GM19193 (cell line): ENCODE results near the gene UGT2B7.

Experiments used
- POLR2A ChIP-seq: IDR thresholded peaks from 4 replicates; pipeline ENCODE4 v1.6.1; 2011; ENCODE audit not compliant: insufficient read depth, insufficient read length; ENCODE audit errors: extremely low read depth

UGT2B7 gene

DNA sequence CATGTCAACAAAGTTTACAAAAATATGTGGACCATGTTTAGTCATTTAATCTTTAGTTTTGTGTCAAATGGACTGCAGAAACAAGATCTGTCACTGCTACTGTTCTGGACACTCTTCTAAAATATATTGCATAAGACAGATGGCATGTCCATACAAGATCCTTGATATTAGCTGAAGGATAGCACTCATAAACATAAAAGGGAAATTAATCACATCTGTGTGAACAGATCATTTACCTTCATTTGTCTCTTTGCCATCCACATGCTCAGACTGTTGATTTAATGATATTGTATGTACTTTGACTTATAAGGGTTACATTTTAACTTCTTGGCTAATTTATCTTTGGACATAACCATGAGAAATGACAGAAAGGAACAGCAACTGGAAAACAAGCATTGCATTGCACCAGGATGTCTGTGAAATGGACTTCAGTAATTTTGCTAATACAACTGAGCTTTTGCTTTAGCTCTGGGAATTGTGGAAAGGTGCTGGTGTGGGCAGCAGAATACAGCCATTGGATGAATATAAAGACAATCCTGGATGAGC, at the start of gene UGT2B7:
UGT2B7 (plus strand) TSS at position 364 of the 546 bp plus-strand sequence; CDS start at position 411, 47 bp downstream.
- TF ChIP-seq POLR2A: no peak

DNA sequence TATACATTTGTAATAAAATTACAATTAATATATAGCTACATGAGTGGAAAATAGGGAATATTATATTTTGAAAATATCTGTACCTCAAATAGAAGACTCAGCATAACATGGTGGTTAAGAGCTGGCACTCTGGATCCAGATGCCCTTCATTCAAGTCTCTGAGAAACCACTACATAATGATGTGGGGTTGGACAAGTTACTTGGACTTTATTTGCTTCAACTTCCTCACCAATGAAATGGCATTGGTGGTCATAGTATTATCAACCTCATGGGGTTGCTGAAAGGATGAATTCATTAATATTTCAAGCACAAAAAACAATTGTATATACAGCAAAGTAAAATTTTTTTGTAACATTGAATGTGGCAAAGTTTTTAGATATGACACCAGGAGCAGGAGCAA, 46.4 kb upstream of the UGT2B7 start:
- TF ChIP-seq POLR2A: no peak

DNA sequence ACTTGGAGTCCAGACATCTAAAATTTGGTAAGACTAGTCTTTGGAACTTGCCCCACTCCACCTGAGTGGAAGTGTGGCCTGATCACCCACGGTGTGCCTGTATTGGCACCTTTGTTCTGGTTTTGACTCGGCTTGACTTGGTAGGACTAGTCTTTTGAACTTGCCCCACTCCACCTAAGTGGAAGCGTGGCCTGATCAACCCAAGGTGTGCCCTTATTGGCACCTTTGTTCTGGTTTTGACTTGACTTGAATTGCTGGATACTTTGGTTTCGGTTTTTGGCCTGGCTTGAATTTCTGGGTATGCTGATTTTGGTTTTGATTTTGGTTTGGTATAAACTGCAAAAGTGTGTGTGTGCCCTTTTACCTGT, 44.7 kb upstream of the UGT2B7 start:
- no peak for TF ChIP-seq POLR2A

DNA sequence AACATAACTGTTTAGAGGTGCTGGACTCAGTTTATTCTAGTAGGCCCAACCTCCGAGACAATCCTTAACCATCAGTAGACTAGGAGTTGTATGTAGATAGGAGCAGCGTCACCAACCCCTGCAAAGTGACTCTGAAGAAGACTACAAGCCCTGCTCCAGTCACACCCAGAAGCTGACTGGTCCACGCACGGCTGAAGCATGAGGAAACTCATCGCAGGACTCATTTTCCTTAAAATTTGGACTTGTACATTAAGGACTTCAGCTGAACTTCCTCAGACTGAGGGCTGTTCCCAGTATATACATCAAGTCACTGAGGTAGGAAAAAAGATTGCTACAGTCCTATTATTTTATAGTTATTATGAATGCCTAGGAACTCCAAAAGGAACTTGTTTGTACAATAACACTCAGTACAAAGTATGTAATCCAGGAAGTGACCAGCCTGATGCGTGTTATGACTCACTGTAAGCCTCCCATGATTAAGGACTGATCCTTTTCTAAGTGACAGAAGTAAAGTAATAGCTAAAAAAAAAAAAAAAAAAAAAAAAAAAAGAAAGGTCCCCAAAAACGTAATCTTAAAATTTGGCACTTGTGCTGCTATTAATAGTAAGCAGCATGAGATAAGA, 41.6 kb upstream of the UGT2B7 start:
- TF ChIP-seq POLR2A: no peak

DNA sequence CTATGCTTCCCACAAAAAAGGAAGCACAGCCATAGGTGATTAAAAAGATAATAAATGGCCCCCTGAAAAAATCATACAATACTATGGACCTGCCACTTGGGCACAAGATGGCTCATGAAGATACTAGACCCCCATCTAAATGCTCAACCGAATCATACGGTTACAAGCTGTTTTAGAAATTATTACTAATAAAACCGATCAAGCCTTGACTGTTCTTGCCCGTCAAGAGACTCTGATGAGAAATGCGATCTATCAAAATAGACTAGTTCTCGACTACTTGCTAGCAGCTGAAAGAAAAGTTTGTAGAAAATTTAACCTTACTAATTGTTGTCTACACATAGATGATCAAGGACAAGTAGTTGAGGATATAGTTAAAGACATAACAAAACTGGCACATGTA, 40.1 kb upstream of the UGT2B7 start:
- TF ChIP-seq POLR2A: no peak

DNA sequence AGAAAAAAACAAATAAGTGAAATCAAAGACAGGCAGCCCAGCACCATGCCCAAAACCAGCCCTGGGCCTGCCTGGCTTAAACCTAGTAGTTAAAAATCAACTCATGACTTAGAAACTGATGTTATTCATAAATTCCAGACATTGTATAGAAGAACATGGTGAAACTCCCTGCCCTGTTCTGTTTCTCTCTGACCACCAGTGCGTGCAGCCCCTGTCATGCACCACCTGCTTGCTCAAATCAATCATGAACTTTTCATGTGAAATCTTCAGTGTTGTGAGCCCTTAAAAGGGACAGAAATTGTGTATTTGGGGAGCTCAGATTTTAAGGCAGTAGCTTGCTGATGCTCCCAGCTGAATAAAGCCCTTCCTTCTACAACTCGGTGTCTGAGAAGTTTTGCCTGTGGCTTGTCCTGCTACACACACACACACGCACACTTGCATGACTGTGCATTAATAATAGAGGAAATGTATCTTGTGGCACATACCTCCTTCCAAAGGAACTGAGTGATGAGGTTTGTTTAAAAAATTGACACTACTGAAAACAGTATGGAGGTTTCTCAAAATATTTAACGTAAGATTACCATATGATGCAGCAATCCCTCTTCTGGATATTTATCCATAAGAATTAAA, 39.2 kb upstream of the UGT2B7 start:
- TF ChIP-seq POLR2A: no peak

DNA sequence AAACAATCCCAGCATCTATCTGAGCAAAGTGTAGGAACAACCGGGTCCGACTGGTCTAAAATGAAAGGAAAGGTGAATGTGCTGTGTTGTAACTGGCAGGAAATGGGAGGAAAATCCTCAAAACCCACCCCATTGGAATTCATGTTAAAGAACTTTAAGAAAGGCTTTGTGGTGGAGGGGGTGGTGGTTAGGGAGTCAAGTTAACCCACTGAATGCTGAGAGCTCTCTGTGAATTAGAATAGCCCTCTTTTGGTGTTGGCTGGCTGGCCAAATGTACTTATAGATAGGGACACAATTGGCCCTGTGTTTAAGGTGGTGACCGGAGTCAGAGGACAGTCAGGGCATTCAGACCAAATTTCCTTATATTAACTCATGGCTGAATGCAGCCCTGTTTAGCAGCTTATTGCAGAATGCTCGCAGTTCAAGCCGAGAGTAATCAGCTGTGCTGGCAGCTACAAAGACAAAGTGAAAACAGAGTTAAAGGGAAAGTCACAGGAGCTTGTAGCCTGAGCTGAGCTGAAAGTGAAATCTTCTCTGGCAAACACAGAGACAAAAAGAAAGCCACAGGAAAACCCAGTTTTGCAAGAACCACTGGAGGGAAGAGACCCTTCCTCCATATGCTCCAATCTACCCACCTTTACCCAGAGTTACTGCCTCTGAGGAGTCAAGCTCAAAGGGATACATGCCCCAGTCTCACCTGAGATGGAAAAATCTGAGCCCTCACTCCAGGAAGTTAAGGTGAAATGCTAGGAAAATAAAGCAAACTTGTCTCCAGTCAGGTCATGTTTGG, 38.5 kb upstream of the UGT2B7 start:
- TF ChIP-seq POLR2A: no peak

DNA sequence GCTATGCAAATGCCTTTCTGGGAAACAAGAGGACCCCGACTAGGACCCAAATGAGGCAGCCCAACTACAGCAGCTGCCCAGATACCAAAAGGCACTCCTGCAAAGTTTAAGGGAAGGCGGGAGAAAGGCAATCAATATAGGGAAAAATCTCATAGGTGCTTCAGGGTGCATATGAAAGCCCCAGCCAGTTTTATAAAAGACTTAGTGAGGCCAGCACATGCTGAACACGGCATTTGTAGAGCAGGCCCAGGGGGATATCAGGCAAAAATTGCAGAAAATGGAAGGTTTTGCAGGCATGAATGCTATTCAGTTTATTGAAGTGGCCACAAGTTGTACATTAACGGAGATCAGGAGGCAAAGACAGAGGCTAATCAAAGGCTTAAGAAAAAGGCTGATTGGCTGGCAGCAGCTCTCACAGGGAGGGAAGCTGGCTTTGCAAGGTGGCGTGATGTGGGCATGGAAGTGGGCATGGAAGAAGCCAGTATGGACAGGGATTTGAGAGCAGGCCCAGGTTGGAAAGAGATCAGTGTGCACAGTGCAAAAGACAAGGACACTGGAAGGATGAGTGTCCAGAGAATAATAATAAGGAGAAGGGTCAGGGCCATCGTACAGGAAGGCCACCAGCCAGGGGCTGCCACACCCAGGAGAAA, 37.7 kb upstream of the UGT2B7 start:
- no peak for TF ChIP-seq POLR2A

DNA sequence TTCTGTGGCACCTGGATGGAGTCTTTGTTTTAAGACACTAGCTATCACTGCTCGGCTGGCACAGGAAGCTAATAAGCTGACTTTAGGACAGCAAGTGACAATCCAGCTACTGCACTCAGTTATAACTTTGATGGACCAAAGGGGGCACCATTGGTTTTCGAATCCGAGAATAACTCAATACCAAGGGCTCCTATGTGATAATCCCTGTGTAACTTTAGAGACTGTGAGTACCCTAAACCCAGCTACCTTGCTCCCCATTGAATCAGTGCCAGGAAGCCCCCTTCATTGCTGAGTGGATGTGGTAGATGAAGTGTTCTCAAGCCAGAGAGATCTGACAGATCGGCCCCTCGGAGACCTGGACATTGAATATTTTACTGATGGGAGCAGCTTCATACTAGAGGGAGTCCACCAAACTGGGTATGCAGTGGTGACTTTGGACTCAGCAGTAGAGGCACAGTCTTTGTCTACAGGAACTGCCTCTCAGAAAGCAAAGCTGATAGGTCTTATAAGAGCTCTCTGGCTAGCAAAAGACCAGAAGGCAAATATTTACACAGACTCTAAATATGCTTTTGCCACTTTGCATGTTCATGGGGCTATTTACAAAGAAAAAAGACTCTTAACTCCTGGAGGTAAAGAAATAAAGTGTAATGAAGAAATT, 35.5 kb upstream of the UGT2B7 start:
- TF ChIP-seq POLR2A: no peak

DNA sequence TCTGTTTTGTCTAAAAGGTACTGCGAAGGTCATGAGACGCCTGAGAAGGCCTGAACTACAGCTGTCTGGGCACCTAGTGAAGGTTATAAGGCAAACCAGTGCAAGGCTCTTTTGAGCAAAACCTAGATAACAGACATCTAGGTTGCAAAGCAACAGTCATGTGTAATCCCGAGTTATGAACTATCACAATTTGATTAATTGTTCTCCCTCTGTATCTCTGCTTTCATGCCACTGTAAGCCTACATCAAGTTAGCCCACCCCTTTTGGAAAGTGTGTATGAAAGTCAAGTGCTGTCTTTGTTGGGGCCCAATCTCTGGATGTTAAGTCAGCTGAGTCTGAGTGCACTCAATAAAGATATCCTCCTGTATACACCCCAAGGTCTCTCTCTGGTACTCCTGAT, 31.9 kb upstream of the UGT2B7 start:
- TF ChIP-seq POLR2A: no peak

DNA sequence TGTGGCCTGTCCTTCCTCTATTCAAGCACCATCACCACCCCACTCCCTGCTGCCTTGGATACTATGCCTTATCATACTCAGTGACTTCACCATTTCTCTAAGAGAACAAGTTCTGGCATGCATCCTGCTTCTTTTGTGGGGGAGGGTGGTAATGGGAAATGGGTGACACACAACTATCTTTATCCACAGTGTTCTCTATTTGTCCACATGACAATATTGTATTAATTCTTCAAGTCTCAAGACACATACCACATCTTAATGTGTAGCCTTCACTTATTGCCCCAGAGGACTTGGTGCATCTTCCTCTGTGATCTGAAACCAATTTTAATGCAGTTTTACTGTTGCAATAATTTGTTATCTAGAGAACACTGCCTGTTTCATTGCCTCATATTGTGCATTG, 29.3 kb upstream of the UGT2B7 start:
- TF ChIP-seq POLR2A: no peak

DNA sequence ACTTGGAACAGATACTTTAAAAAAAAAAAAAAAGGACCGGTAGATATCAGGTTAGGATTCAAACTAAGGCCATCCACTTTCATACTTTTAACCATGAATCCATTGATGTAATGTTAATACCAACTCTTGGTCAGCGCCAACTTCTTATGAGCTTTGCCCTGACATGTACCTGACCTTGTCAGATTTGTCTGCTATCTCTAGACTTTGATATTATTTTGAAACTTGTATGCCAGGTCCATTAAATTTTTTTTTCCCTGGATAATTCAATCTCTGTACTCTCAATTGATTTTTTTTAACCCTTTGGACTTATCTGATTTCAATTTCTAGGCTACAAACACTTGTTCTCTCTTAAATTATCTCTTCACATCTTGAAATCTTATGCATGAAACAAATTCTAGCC, 27.2 kb upstream of the UGT2B7 start:
- no peak for TF ChIP-seq POLR2A

DNA sequence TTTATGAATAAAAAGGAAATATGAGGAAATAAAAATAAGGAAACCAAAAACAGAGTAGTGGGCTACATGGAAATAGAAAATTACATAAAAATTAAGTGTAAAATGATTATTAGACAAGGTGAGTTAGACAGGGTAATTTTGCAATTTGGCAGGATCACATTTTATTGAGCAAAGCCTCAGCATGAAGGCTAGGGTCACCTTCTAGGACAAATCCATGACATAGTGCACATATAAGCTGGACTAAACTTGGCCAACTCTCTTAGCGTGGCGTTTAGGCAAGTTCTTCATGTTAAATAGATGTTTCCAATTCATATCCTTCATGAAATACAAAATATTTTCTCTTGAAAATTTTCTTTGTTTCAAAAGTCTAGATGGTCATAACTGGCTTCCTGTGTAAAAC, 25.7 kb upstream of the UGT2B7 start:
- TF ChIP-seq POLR2A: no peak

DNA sequence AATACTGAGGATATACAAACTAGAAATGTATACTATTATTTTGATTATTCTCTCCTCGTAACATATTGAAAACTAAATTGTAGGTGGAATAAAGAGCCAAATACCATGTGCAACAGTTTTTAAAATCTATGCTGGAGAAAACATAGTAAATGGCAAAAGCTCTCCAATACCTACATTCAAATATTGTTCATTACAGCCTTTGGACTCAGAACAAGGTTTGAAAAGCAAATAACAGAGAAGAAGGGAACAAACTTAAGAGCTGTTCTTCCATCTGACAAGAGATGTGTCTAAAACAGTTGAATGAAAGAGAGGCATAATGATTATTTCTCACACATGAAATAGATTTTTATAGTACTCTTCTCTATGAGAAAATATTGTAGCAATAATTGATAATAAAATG, 25.0 kb upstream of the UGT2B7 start:
- TF ChIP-seq POLR2A: no peak

DNA sequence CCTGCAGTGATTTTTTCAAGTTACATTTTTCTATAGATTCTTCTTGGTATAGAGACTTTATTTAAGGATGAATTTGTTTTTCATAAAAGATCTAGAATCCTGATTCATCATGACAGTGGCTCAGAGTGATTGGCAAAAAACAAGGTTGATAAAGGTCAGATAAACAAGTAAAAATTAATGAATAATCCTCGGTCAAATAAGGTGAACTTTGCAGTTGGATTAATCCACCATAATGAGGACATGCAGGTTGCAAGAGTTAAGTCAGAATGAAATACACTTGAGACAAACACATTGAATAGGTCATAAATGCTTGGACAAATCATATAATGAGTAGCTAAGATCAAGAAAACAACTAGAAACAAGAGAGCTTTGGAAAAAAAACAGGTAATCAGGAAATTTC, 22.9 kb upstream of the UGT2B7 start:
- TF ChIP-seq POLR2A: no peak
